Mucosa of descending colon (tissue), 3 donors: ENCODE measurements around the gene TCOF1. TPM values are rescaled to one million over a fixed set of nuclear protein-coding genes. Genes with fewer than 3 reads are reported as not detected.
A peak's percentile ranks its signal among the peaks of the same experiment; 100 is the strongest.

Experiments used
- ATAC-seq: fragments of 200-7000 bp; cut with Tn5 transposase; one replicate; pipeline ENCODE4 v1.9.1; 2020; ENCODE audit warnings: mild to moderate bottlenecking, moderate library complexity
- DNase-seq, 3 donors: peaks; one replicate each; pipeline ENCODE4 v3.0.0-alpha.2; 2020
- H3K36me3 ChIP-seq: fragments of 200-600 bp; one replicate; pipeline ENCODE4 v1.8.0; 2021; ENCODE audit warnings: low read depth, mild to moderate bottlenecking
- H3K4me1 ChIP-seq: fragments of 200-600 bp; one replicate; pipeline ENCODE4 v1.8.0; 2021; ENCODE audit warnings: low read depth, mild to moderate bottlenecking
- H3K4me3 ChIP-seq: fragments of 200-600 bp; one replicate; pipeline ENCODE4 v1.8.0; 2021; ENCODE audit warnings: mild to moderate bottlenecking
- H3K9me3 ChIP-seq: fragments of 200-600 bp; one replicate; pipeline ENCODE4 v1.8.0; 2021; ENCODE audit warnings: mild to moderate bottlenecking
- CTCF ChIP-seq: fragments of 200-600 bp; IDR thresholded peaks from one replicate; pipeline ENCODE4 v1.8.0; 2022; ENCODE audit warnings: antibody characterized with exemption, mild to moderate bottlenecking
- intact Hi-C, 2 donors: fragments of 100-400 bp; cut with DNase I in 1 of 2; cut with micrococcal nuclease in 1 of 2; formaldehyde crosslinking; loops; one replicate each; pipeline versions ENCODE4 v1.11.0 to v1.11.1; 2022; cut with DNase I, micrococcal nuclease
- total RNA-seq, 3 donors: library from RNA; stranded (reverse); fragmentation: NEBNext Ultra II Directional in 2 of 3; extraction: Animal tissue kit (Norgen Biotek cat#: 25700) in 2 of 3; gene quantifications; one replicate each; pipeline versions ENCODE4 v1.2.1 to v1.2.4, GENCODE V29; 2021 to 2023
- donor health status: DM: no; HTN: no; CAD: no; lungs with moderate emphysema.
- donor health status: DM: no; HTN: no; CAD: no.
- donor health status: DM: no; HTN: yes; CAD: no.

Gene TCOF1
- total RNA-seq, 3 donors from 2014 or later = 17.3 to 36.2 (median 26.0) TPM

GRCh38 chr5:150440948-150441812, 83.7 kb downstream of the TCOF1 start:
- Histone ChIP-seq H3K9me3 (no peaks in the 10 kb centered on the region), H3K36me3 (peaks cover 6% of the 10 kb centered on the region), H3K4me1 (no peaks in the 10 kb centered on the region), H3K4me3 (no peak overlapping the region)
- intact Hi-C loops = no loop called here
- no peak for TF ChIP-seq CTCF
- ATAC-seq = peak; percentile 4
- DNase-seq = no peak

- intact Hi-C loops = no loop called here
- no peaks in the 10 kb centered on the region for H3K4me1 ChIP-seq
- TF ChIP-seq CTCF = no peak
- no peak for DNase-seq
- peaks cover 13% of the 10 kb centered on the region for H3K36me3 ChIP-seq
- no peak overlapping the region for H3K4me3 ChIP-seq
- H3K9me3 ChIP-seq = no peaks in the 10 kb centered on the region
- ATAC-seq = peak; percentile 6
These were observed 84.6 kb downstream of the TCOF1 start for GRCh38 chr5:150441813-150442698.

GRCh38 chr5:150442699-150443080, 85.2 kb downstream of the TCOF1 start:
- ATAC-seq = no peak
- Histone ChIP-seq H3K4me3 (no peak overlapping the region), H3K9me3 (no peaks in the 10 kb centered on the region), H3K4me1 (peaks cover under 1% of the 10 kb centered on the region), H3K36me3 (peaks cover 13% of the 10 kb centered on the region)
- intact Hi-C loops = no loop called here
- no peak for TF ChIP-seq CTCF
- no peak for DNase-seq

- no peak for DNase-seq
- no peak for ATAC-seq
- intact Hi-C loops = no loop called here
- peaks cover 9% of the 10 kb centered on the region for H3K4me1 ChIP-seq
- TF ChIP-seq CTCF = no peak
- no peak overlapping the region for H3K4me3 ChIP-seq
- H3K36me3 ChIP-seq = peaks cover 13% of the 10 kb centered on the region
- H3K9me3 ChIP-seq = no peaks in the 10 kb centered on the region
These were observed 86.0 kb downstream of the TCOF1 start for GRCh38 chr5:150443242-150444075.

GRCh38 chr5:150444770-150445169, 87.3 kb downstream of the TCOF1 start:
- H3K4me3 ChIP-seq = no peak overlapping the region
- H3K36me3 ChIP-seq = peaks cover 13% of the 10 kb centered on the region
- H3K9me3 ChIP-seq = no peaks in the 10 kb centered on the region
- no peak for DNase-seq
- ATAC-seq = no peak
- no peak for TF ChIP-seq CTCF
- H3K4me1 ChIP-seq = peaks cover 12% of the 10 kb centered on the region
- intact Hi-C loops = no loop called here
